SK-N-SH (cell line): Measurements from ENCODE around the gene TOR2A. TPM values are rescaled to one million over a fixed set of nuclear protein-coding genes. Genes with fewer than 3 reads are reported as not detected.

Experiments
- CTCF ChIA-PET: fragments of 300-600, 350-600 bp; formaldehyde crosslinking; extraction: SDS; loops from one replicate; lab custom pipeline; 2021; lab: Yijun Ruan, JAX
- POLR2A ChIA-PET: fragments of 350-600 bp; sonication (Branson Sonifier 250); formaldehyde crosslinking; extraction: SDS; loops from one replicate; lab custom pipeline; 2020; ENCODE audit warnings: antibody characterized with exemption, inconsistent platforms; lab: Yijun Ruan, JAX
- DNase-seq: peaks from one replicate; pipeline ENCODE4 v3.0.0; 2012
- H2AFZ ChIP-seq: fragments of 200-600 bp; sonication (generic); 2 replicates; pipeline ENCODE4 v1.8.1; 2016; ENCODE audit warnings: antibody characterized with exemption, mild to moderate bottlenecking, low read depth
- H3F3A ChIP-seq: fragments of 200-600 bp; sonication (generic); replicated peaks from 2 replicates; pipeline ENCODE3; 2016; ENCODE audit warnings: antibody characterized with exemption, mild to moderate bottlenecking; ENCODE audit not compliant: insufficient read depth
- H3K27ac ChIP-seq, 2 experiments: fragments of 200-500 bp in 1 of 2; fragments of 200-600 bp in 1 of 2; sonication (Bioruptor generic) in 1 of 2; sonication (generic), shearing (Covaris generic) in 1 of 2; 2 replicates each; pipeline versions ENCODE4 v1.5.1 to v1.6.1; 2014 to 2016; ENCODE audit warnings: low read depth in 2 of 2, inconsistent platforms in 1 of 2, low read length in 1 of 2, mild to moderate bottlenecking in 1 of 2, mixed read lengths in 1 of 2
- H3K27me3 ChIP-seq: fragments of 200-600 bp; sonication (generic), shearing (Covaris generic); 2 replicates; pipeline ENCODE4 v1.6.1; 2016; ENCODE audit warnings: mixed run types; ENCODE audit not compliant: insufficient read depth
- H3K36me3 ChIP-seq, 2 experiments: fragments of 200-500 bp in 1 of 2; fragments of 200-600 bp in 1 of 2; sonication (Bioruptor generic) in 1 of 2; sonication (generic) in 1 of 2; replicated peaks in 1 of 2; 2 replicates each; pipeline versions ENCODE3 to v1.5.1; 2014 to 2016; ENCODE audit warnings: low read length in 1 of 2, mild to moderate bottlenecking in 1 of 2; ENCODE audit not compliant: insufficient read depth in 2 of 2, control insufficient read depth in 1 of 2
- H3K4me1 ChIP-seq, 2 experiments: fragments of 200-500 bp in 1 of 2; fragments of 200-600 bp in 1 of 2; sonication (Bioruptor generic) in 1 of 2; sonication (generic), shearing (Covaris generic) in 1 of 2; 2 replicates each; pipeline versions ENCODE4 v1.5.1 to v1.6.1; 2014 to 2016; ENCODE audit warnings: low read depth in 1 of 2, low read length in 1 of 2, mixed run types in 1 of 2; ENCODE audit not compliant: insufficient read depth in 2 of 2, control insufficient read depth in 1 of 2
- H3K4me2 ChIP-seq: fragments of 200-600 bp; sonication (generic), shearing (Covaris generic); 2 replicates; pipeline ENCODE4 v1.6.1; 2017; ENCODE audit warnings: mixed run types
- H3K4me3 ChIP-seq, 2 experiments: fragments of 200-500 bp in 1 of 2; fragments of 200-600 bp in 1 of 2; sonication (Bioruptor generic) in 1 of 2; sonication (generic), shearing (Covaris generic) in 1 of 2; 2 replicates each; pipeline versions ENCODE4 v1.5.1 to v1.8.1; 2014 to 2016; ENCODE audit warnings: low read depth in 2 of 2, inconsistent platforms in 1 of 2, low read length in 1 of 2, mild to moderate bottlenecking in 1 of 2, mixed read lengths in 1 of 2, moderate library complexity in 1 of 2
- H3K79me2 ChIP-seq: fragments of 200-600 bp; sonication (generic); 2 replicates; pipeline ENCODE4 v1.8.1; 2017; ENCODE audit warnings: mild to moderate bottlenecking; ENCODE audit not compliant: insufficient read depth
- H3K9ac ChIP-seq: fragments of 200-600 bp; sonication (generic); 2 replicates; pipeline ENCODE4 v1.6.1; 2017; ENCODE audit warnings: mixed run types
- H3K9me2 ChIP-seq: fragments of 200-600 bp; sonication (generic); 2 replicates; pipeline ENCODE4 v1.6.1; 2017; ENCODE audit warnings: mixed run types
- H3K9me3 ChIP-seq: fragments of 200-600 bp; sonication (generic); 2 replicates; pipeline ENCODE4 v1.6.1; 2017; ENCODE audit warnings: mixed run types, mild to moderate bottlenecking, moderate library complexity
- H4K20me1 ChIP-seq: fragments of 200-600 bp; sonication (generic); 2 replicates; pipeline ENCODE4 v1.6.1; 2017; ENCODE audit warnings: mild to moderate bottlenecking, mixed run types; ENCODE audit not compliant: insufficient read depth
- ELF1 ChIP-seq: IDR thresholded peaks from 2 replicates; pipeline ENCODE4 v1.4.0; 2012
- EP300 ChIP-seq, 2 experiments: IDR thresholded peaks; 2 replicates each; pipeline versions ENCODE4 v1.4.0 to v1.6.1; 2012; ENCODE audit warnings: borderline replicate concordance in 1 of 2, low read depth in 1 of 2, low read length in 1 of 2
- EZH2phosphoT487 ChIP-seq: fragments of 200-600 bp; sonication (generic); IDR thresholded peaks from 2 replicates; pipeline ENCODE4 v1.6.1; 2017; ENCODE audit warnings: low read depth, mixed run types, mild to moderate bottlenecking, antibody characterized with exemption, moderate library complexity, borderline replicate concordance
- FOSL2 ChIP-seq: IDR thresholded peaks from 2 replicates; pipeline ENCODE4 v1.4.0; 2012; ENCODE audit warnings: low read depth, mild to moderate bottlenecking, moderate library complexity, borderline replicate concordance
- FOXJ3 ChIP-seq: sonication (generic); formaldehyde crosslinking; IDR thresholded peaks from 2 replicates; pipeline ENCODE4 v1.5.1; 2020; ENCODE audit warnings: mild to moderate bottlenecking, missing genetic modification reagents
- GABPA ChIP-seq: IDR thresholded peaks from 2 replicates; pipeline ENCODE4 v1.4.0; 2012; ENCODE audit warnings: low read depth, mild to moderate bottlenecking
- GATA2 ChIP-seq: sonication (generic); formaldehyde crosslinking; IDR thresholded peaks from 2 replicates; pipeline ENCODE4 v1.5.0; 2020; ENCODE audit warnings: mild to moderate bottlenecking, missing genetic modification reagents
- JUND ChIP-seq: IDR thresholded peaks from 2 replicates; pipeline ENCODE4 v1.4.0; 2012
- POLR2AphosphoS5 ChIP-seq: IDR thresholded peaks from 2 replicates; pipeline ENCODE4 v1.6.1; 2012; ENCODE audit warnings: low read depth, low read length
- RCOR1 ChIP-seq: fragments of 150-350 bp; IDR thresholded peaks from 2 replicates; pipeline ENCODE4 v1.6.1; 2017; ENCODE audit warnings: antibody characterized with exemption, low read length
- RFX5 ChIP-seq: IDR thresholded peaks from 2 replicates; pipeline ENCODE4 v1.6.1; 2012; ENCODE audit warnings: mild to moderate bottlenecking, improper control_type of control experiment, low read length
- SMC3 ChIP-seq: IDR thresholded peaks from 2 replicates; pipeline ENCODE4 v1.6.1; 2012; ENCODE audit warnings: low read depth, low read length, improper control_type of control experiment
- TAF1 ChIP-seq: IDR thresholded peaks from 2 replicates; pipeline ENCODE4 v1.6.1; 2012; ENCODE audit warnings: low read depth, mild to moderate bottlenecking, low read length, moderate library complexity, borderline replicate concordance
- TCF12 ChIP-seq: IDR thresholded peaks from 2 replicates; pipeline ENCODE4 v1.4.0; 2012
- TEAD4 ChIP-seq: IDR thresholded peaks from 2 replicates; pipeline ENCODE4 v1.4.0; 2012; ENCODE audit warnings: mild to moderate bottlenecking, borderline replicate concordance; ENCODE audit not compliant: insufficient read depth
- WGBS: methylation state at CpG from one replicate; pipeline ENCODE4 v1.1.6; 2017; ENCODE audit warnings: low lambda C conversion rate; 5-methylcytosine and 5-hydroxymethylcytosine counted together
- polyA plus RNA-seq, 3 experiments: library from polyadenylated mRNA; depleted of rRNA; stranded (reverse); fragments of >200 nt; gene quantifications; 2 replicates each; pipeline ENCODE4 v1.2.3, GENCODE V29; 2012
- TF ChIP-seq, protein P1 (sequence below): fragments of 200-600 bp; sonication (generic); IDR thresholded peaks from 2 replicates; pipeline ENCODE4 v1.6.1; 2017; ENCODE audit warnings: antibody characterized with exemption, mild to moderate bottlenecking, moderate library complexity
- TF ChIP-seq, protein P2 (sequence below): IDR thresholded peaks from 2 replicates; pipeline ENCODE4 v1.4.0; 2012; ENCODE audit warnings: low read depth, borderline replicate concordance
- TF ChIP-seq, protein P3 (sequence below): IDR thresholded peaks from 2 replicates; pipeline ENCODE4; 2012

Gene TOR2A
- polyA plus RNA-seq, 1 of the 3 experiments (the other 2 are of a cell fraction) = 17.2 TPM

DNA sequence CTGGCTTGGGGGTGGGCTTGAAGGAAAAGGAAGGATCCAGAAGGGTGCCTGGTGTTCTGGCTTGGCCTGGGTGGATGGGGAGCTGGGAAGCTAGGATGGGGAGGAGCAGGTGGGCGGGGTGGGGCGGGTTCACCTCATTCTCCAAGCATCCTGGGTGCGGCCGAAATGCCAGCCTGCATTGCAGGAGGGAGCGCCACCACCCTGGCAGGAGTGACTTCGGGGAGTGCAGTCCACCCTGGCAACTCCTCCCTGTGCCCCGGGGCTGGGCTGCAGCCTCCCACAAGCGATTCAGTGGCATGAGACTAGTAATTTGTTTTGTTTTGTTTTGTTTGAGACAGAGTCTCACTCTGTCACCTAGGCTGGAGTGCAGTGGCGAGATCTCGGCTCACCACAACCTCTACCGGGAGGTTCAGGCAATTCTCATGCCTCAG lies 13.7 kb downstream of the TOR2A start:
- DNase-seq = no peak
- Histone ChIP-seq H3K27ac (no peak overlapping the region), H4K20me1 (no peaks in the 10 kb centered on the region), H3K4me2 (no peak overlapping the region), H3K36me3 (no peaks in the 10 kb centered on the region), H3K27me3 (no peaks in the 10 kb centered on the region), H3K4me1 (peaks cover 0 to 10% of the 10 kb centered on the region in 2 experiments; a peak in 1 of 4 replicates), H3K9me2 (no peaks in the 10 kb centered on the region), H3K9ac (no peak overlapping the region), H3K4me3 (no peak overlapping the region), H3K79me2 (no peaks in the 10 kb centered on the region), H3K9me3 (no peaks in the 10 kb centered on the region), H2AFZ (no peak overlapping the region), H3F3A (peaks cover 3% of the 10 kb centered on the region)
- WGBS = 88% methylated on average over 3 of the region's 11 CpGs
- ChIA-PET POLR2A (interaction anchor here (1.0 kb wide), 1 partner anchor 13 kb away, joined by 3 read pairs; no protein-coding TSS in a partner anchor), CTCF (interaction anchor here (2.4 kb wide), 1 partner anchor 13 kb away, joined by 17 read pairs; the partner anchor contains the start of gene TOR2A)
- TF ChIP-seq RFX5 = no peak
- TF ChIP-seq FOSL2 = no peak
- TF ChIP-seq, protein P1, sequence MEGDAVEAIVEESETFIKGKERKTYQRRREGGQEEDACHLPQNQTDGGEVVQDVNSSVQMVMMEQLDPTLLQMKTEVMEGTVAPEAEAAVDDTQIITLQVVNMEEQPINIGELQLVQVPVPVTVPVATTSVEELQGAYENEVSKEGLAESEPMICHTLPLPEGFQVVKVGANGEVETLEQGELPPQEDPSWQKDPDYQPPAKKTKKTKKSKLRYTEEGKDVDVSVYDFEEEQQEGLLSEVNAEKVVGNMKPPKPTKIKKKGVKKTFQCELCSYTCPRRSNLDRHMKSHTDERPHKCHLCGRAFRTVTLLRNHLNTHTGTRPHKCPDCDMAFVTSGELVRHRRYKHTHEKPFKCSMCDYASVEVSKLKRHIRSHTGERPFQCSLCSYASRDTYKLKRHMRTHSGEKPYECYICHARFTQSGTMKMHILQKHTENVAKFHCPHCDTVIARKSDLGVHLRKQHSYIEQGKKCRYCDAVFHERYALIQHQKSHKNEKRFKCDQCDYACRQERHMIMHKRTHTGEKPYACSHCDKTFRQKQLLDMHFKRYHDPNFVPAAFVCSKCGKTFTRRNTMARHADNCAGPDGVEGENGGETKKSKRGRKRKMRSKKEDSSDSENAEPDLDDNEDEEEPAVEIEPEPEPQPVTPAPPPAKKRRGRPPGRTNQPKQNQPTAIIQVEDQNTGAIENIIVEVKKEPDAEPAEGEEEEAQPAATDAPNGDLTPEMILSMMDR = no peak
- TF ChIP-seq FOXJ3 (CRISPR knock-in tag) = no peak
- TF ChIP-seq, protein P2, sequence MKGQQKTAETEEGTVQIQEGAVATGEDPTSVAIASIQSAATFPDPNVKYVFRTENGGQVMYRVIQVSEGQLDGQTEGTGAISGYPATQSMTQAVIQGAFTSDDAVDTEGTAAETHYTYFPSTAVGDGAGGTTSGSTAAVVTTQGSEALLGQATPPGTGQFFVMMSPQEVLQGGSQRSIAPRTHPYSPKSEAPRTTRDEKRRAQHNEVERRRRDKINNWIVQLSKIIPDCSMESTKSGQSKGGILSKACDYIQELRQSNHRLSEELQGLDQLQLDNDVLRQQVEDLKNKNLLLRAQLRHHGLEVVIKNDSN = no peak
- no peak for TF ChIP-seq EZH2phosphoT487
- TF ChIP-seq TAF1 = no peak
- TF ChIP-seq, protein P3, sequence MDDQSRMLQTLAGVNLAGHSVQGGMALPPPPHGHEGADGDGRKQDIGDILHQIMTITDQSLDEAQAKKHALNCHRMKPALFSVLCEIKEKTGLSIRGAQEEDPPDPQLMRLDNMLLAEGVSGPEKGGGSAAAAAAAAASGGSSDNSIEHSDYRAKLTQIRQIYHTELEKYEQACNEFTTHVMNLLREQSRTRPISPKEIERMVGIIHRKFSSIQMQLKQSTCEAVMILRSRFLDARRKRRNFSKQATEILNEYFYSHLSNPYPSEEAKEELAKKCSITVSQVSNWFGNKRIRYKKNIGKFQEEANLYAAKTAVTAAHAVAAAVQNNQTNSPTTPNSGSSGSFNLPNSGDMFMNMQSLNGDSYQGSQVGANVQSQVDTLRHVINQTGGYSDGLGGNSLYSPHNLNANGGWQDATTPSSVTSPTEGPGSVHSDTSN = no peak
- no peak for TF ChIP-seq EP300 (IDR thresholded peaks at IDR 0.05; ENCODE audit: borderline replicate concordance in 1 of 2, low read depth in 1 of 2, low read length in 1 of 2)
- TF ChIP-seq JUND = no peak
- no peak for TF ChIP-seq GATA2 (CRISPR knock-in tag)
- TF ChIP-seq ELF1 = no peak
- no peak for TF ChIP-seq TCF12
- no peak for TF ChIP-seq TEAD4
- TF ChIP-seq POLR2AphosphoS5 = no peak
- no peak for TF ChIP-seq SMC3
- no peak for TF ChIP-seq GABPA
- TF ChIP-seq RCOR1 = no peak
